BLaER1 treated with 17β-estradiol and CSF1 and Interleukin-3, amounts not matched to agents 10 nM and 100 nM (cell line): ENCODE measurements around the gene FAM199X.

Experiments used
- H3K27ac ChIP-seq, 11 experiments: shearing (Covaris generic); formaldehyde crosslinking; 2 replicates each; pipeline ENCODE4 v1.8.1; 2022
- H3K27me3 ChIP-seq, 11 experiments: shearing (Covaris generic); formaldehyde crosslinking; 2 replicates each; pipeline ENCODE4 v1.8.1; 2022
- H3K36me3 ChIP-seq, 11 experiments: shearing (Covaris generic); formaldehyde crosslinking; 2 replicates each; pipeline ENCODE4 v1.8.1; 2022
- H3K4me1 ChIP-seq, 10 experiments: shearing (Covaris generic); formaldehyde crosslinking; 2 replicates each; pipeline ENCODE4 v1.8.1; 2022
- H3K4me2 ChIP-seq, 11 experiments: shearing (Covaris generic); formaldehyde crosslinking; 2 replicates each; pipeline ENCODE4 v1.8.1; 2022
- H3K4me3 ChIP-seq, 10 experiments: shearing (Covaris generic); formaldehyde crosslinking; 2 replicates each; pipeline ENCODE4 v1.8.1; 2022
- H3K9ac ChIP-seq, 11 experiments: shearing (Covaris generic); formaldehyde crosslinking; 2 replicates each; pipeline ENCODE4 v1.8.1; 2022
- H3K9me3 ChIP-seq, 11 experiments: shearing (Covaris generic); formaldehyde crosslinking; replicated peaks in 1 of 11; 2 replicates each; pipeline ENCODE4 v1.8.1; 2022
- H4K20me1 ChIP-seq, 11 experiments: shearing (Covaris generic); formaldehyde crosslinking; 2 replicates each; pipeline ENCODE4 v1.8.1; 2022
- Cebpa-rat ChIP-seq, 11 experiments: shearing (Covaris generic); IDR thresholded peaks; 2 replicates each; pipeline ENCODE4 v1.8.1; 2022

Gene FAM199X

GRCh38 chrX:104172121-104172520 lies 5.9 kb downstream of the FAM199X start:
- H3K4me3 ChIP-seq = no peak overlapping the region
- H3K4me2 ChIP-seq = no peak overlapping the region
- H3K9me3 ChIP-seq = no peaks in the 10 kb centered on the region
- no peak for TF ChIP-seq Cebpa-rat (IDR thresholded peaks at IDR 0.05)
- H3K9ac ChIP-seq = no peak overlapping the region
- no peak overlapping the region for H3K27ac ChIP-seq
- peaks cover 0 to 78% (median 12%) of the 10 kb centered on the region in 11 experiments; a peak in 10 of 22 replicates for H4K20me1 ChIP-seq
- no peaks in the 10 kb centered on the region for H3K27me3 ChIP-seq
- peaks cover 0 to 23% (median 11%) of the 10 kb centered on the region in 10 experiments; a peak in 11 of 20 replicates for H3K4me1 ChIP-seq
- peaks cover 0 to 35% (median 8%) of the 10 kb centered on the region in 11 experiments; a peak in 11 of 22 replicates for H3K36me3 ChIP-seq

GRCh38 chrX:104172788-104173187 lies 6.5 kb downstream of the FAM199X start:
- H3K4me1 ChIP-seq = peaks cover 0 to 23% (median 8%) of the 10 kb centered on the region in 10 experiments; a peak in 11 of 20 replicates
- no peak overlapping the region for H3K9ac ChIP-seq
- no peaks in the 10 kb centered on the region for H3K27me3 ChIP-seq
- peaks cover 0 to 81% (median 12%) of the 10 kb centered on the region in 11 experiments; a peak in 10 of 22 replicates for H4K20me1 ChIP-seq
- no peak for TF ChIP-seq Cebpa-rat (IDR thresholded peaks at IDR 0.05)
- H3K27ac ChIP-seq = no peak overlapping the region
- no peak overlapping the region for H3K4me2 ChIP-seq
- H3K4me3 ChIP-seq = no peak overlapping the region
- 0 out of 22 replicates have a peak, but pooled peaks cover 0 to under 1% (median 0%) of the 10 kb centered on the region in 11 experiments for H3K9me3 ChIP-seq
- peaks cover 4 to 42% (median 13%) of the 10 kb centered on the region in 11 experiments; a peak in 13 of 22 replicates for H3K36me3 ChIP-seq

GRCh38 chrX:104173841-104174240 lies 7.6 kb downstream of the FAM199X start:
- no peak overlapping the region for H3K9ac ChIP-seq
- H3K27ac ChIP-seq = no peak overlapping the region
- H4K20me1 ChIP-seq = peaks cover 0 to 80% (median 12%) of the 10 kb centered on the region in 11 experiments; a peak in 10 of 22 replicates
- TF ChIP-seq Cebpa-rat (IDR thresholded peaks at IDR 0.05) = no peak
- peaks cover 0 to 11% (median 0%) of the 10 kb centered on the region in 11 experiments; a peak in 7 of 22 replicates for H3K9me3 ChIP-seq
- H3K4me3 ChIP-seq = no peak overlapping the region
- no peak overlapping the region for H3K4me2 ChIP-seq
- no peaks in the 10 kb centered on the region for H3K27me3 ChIP-seq
- peaks cover 0 to 16% (median 0%) of the 10 kb centered on the region in 10 experiments; a peak in 5 of 20 replicates for H3K4me1 ChIP-seq
- H3K36me3 ChIP-seq = peaks cover 12 to 52% (median 21%) of the 10 kb centered on the region in 11 experiments; a peak in 19 of 22 replicates

- H3K9ac ChIP-seq = no peak overlapping the region
- H3K9me3 ChIP-seq = peaks cover 0 to 4% (median 0%) of the 10 kb centered on the region in 11 experiments; a peak in 7 of 22 replicates
- H4K20me1 ChIP-seq = peaks cover 0 to 55% (median 7%) of the 10 kb centered on the region in 11 experiments; a peak in 13 of 22 replicates
- no peak overlapping the region for H3K4me3 ChIP-seq
- H3K36me3 ChIP-seq = peaks cover 15 to 65% (median 30%) of the 10 kb centered on the region in 11 experiments
- no peaks in the 10 kb centered on the region for H3K27me3 ChIP-seq
- no peaks in the 10 kb centered on the region for H3K4me1 ChIP-seq
- H3K4me2 ChIP-seq = no peak overlapping the region
- no peak overlapping the region for H3K27ac ChIP-seq
- TF ChIP-seq Cebpa-rat (IDR thresholded peaks at IDR 0.05) = no peak
Observed at GRCh38 chrX:104183685-104184084, 17.4 kb downstream of the FAM199X start.

GRCh38 chrX:104187931-104188330 lies 21.7 kb downstream of the FAM199X start:
- Histone ChIP-seq H3K36me3 (peaks cover 20 to 90% (median 51%) of the 10 kb centered on the region in 11 experiments), H3K9me3 (no peaks in the 10 kb centered on the region), H3K27me3 (peaks cover 0 to 5% (median 0%) of the 10 kb centered on the region in 11 experiments; a peak in 2 of 22 replicates), H3K4me1 (no peaks in the 10 kb centered on the region), H4K20me1 (peaks cover 0 to 23% (median 0%) of the 10 kb centered on the region in 11 experiments; a peak in 6 of 22 replicates), H3K9ac (no peak overlapping the region), H3K4me3 (no peak overlapping the region), H3K4me2 (no peak overlapping the region), H3K27ac (no peak overlapping the region)
- TF ChIP-seq Cebpa-rat (IDR thresholded peaks at IDR 0.05) = no peak

- Histone ChIP-seq H3K4me3 (no peak overlapping the region), H3K27me3 (peaks cover 0 to 7% (median 0%) of the 10 kb centered on the region in 11 experiments; a peak in 2 of 22 replicates), H3K9ac (no peak overlapping the region), H3K36me3 (peaks cover 18 to 78% (median 50%) of the 10 kb centered on the region in 11 experiments), H4K20me1 (peaks cover 0 to 19% (median 0%) of the 10 kb centered on the region in 11 experiments; a peak in 5 of 22 replicates), H3K4me1 (no peaks in the 10 kb centered on the region), H3K9me3 (no peaks in the 10 kb centered on the region), H3K4me2 (no peak overlapping the region), H3K27ac (no peak overlapping the region)
- no peak for TF ChIP-seq Cebpa-rat (IDR thresholded peaks at IDR 0.05)
Observed at GRCh38 chrX:104189837-104190236, 23.6 kb downstream of the FAM199X start.

- no peaks in the 10 kb centered on the region for H3K9me3 ChIP-seq
- H3K27me3 ChIP-seq = peaks cover 0 to 7% (median 0%) of the 10 kb centered on the region in 11 experiments; a peak in 2 of 22 replicates
- H4K20me1 ChIP-seq = peaks cover 0 to 23% (median 0%) of the 10 kb centered on the region in 11 experiments; a peak in 6 of 22 replicates
- H3K4me3 ChIP-seq = no peak overlapping the region
- H3K36me3 ChIP-seq = peaks cover 13 to 65% (median 27%) of the 10 kb centered on the region in 11 experiments
- TF ChIP-seq Cebpa-rat (IDR thresholded peaks at IDR 0.05) = no peak
- H3K27ac ChIP-seq = no peak overlapping the region
- no peaks in the 10 kb centered on the region for H3K4me1 ChIP-seq
- H3K9ac ChIP-seq = no peak overlapping the region
- H3K4me2 ChIP-seq = no peak overlapping the region
Observed at GRCh38 chrX:104193485-104193884, 27.2 kb downstream of the FAM199X start.

GRCh38 chrX:104195013-104195412 lies 28.8 kb downstream of the FAM199X start:
- H3K4me2 ChIP-seq = no peak overlapping the region
- peaks cover 0 to 7% (median 0%) of the 10 kb centered on the region in 11 experiments; a peak in 2 of 22 replicates for H3K27me3 ChIP-seq
- H3K9me3 ChIP-seq = no peaks in the 10 kb centered on the region
- no peak overlapping the region for H3K9ac ChIP-seq
- H3K36me3 ChIP-seq = peaks cover 5 to 59% (median 13%) of the 10 kb centered on the region in 11 experiments; a peak in 20 of 22 replicates
- H3K27ac ChIP-seq = no peak overlapping the region; a peak in 1 of 22 replicates
- H3K4me3 ChIP-seq = no peak overlapping the region
- no peak for TF ChIP-seq Cebpa-rat (IDR thresholded peaks at IDR 0.05)
- no peaks in the 10 kb centered on the region for H3K4me1 ChIP-seq
- H4K20me1 ChIP-seq = peaks cover 0 to 18% (median 0%) of the 10 kb centered on the region in 11 experiments; a peak in 4 of 22 replicates

- Histone ChIP-seq H4K20me1 (peaks cover 0 to 18% (median 0%) of the 10 kb centered on the region in 11 experiments; a peak in 4 of 22 replicates), H3K27me3 (peaks cover 0 to 7% (median 0%) of the 10 kb centered on the region in 11 experiments; a peak in 2 of 22 replicates), H3K4me2 (no peak overlapping the region), H3K4me1 (no peaks in the 10 kb centered on the region), H3K4me3 (no peak overlapping the region), H3K9ac (no peak overlapping the region), H3K27ac (no peak overlapping the region), H3K36me3 (peaks cover 5 to 59% (median 14%) of the 10 kb centered on the region in 11 experiments; a peak in 16 of 22 replicates), H3K9me3 (no peaks in the 10 kb centered on the region)
- no peak for TF ChIP-seq Cebpa-rat (IDR thresholded peaks at IDR 0.05)
Observed at GRCh38 chrX:104195489-104196084, 29.3 kb downstream of the FAM199X start.
